Thyroid gland (tissue), 4 donors: ENCODE results near the gene FAM9A. TPM values are rescaled to one million over a fixed set of nuclear protein-coding genes. Genes with fewer than 3 reads are reported as not detected.
A peak's percentile ranks its signal among the peaks of the same experiment; 100 is the strongest.
"Not testable (repeated sequence)": the region's sequence is repeated elsewhere in the genome, so short reads cannot be mapped to it uniquely, and the experiment has no call there.

Source experiments
- DNase-seq, 2 donors: peaks; one replicate each; pipeline ENCODE4 v3.0.0-alpha.2; 2019
- H3K27ac ChIP-seq, 3 donors: fragments of 200-600 bp; sonication (generic); 1 replicate in 2 of 3; 2 replicates in 1 of 3; pipeline ENCODE4 v1.5.1; 2016 to 2019; ENCODE audit warnings: mild to moderate bottlenecking in 1 of 3, moderate library complexity in 1 of 3
- H3K27me3 ChIP-seq: fragments of 200-600 bp; sonication (generic); one replicate; pipeline ENCODE4 v1.5.1; 2019
- H3K36me3 ChIP-seq, 2 donors: fragments of 200-600 bp; sonication (generic); one replicate each; pipeline ENCODE4 v1.5.1; 2016 to 2019
- H3K4me1 ChIP-seq, 2 donors: fragments of 200-600 bp; sonication (generic); one replicate each; pipeline ENCODE4 v1.5.1; 2017 to 2019
- H3K4me3 ChIP-seq, 3 donors: fragments of 200-600 bp; sonication (generic); replicated peaks in 1 of 3; 1 replicate in 2 of 3; 2 replicates in 1 of 3; pipeline ENCODE4 v1.5.1; 2016; ENCODE audit warnings: mild to moderate bottlenecking in 1 of 3
- H3K9me3 ChIP-seq: fragments of 200-600 bp; sonication (generic); one replicate; pipeline ENCODE4 v1.5.1; 2017
- CTCF ChIP-seq, 6 experiments: fragments of 200-600 bp in 3 of 6; fragments of 450-650 bp in 3 of 6; sonication (generic) in 3 of 6; IDR thresholded peaks; one replicate each; pipeline ENCODE4 v1.5.1; 2016 to 2019; ENCODE audit warnings: antibody characterized with exemption in 6 of 6, mild to moderate bottlenecking in 2 of 6, inconsistent platforms in 1 of 6, moderate library complexity in 1 of 6
- POLR2A ChIP-seq, 2 donors: fragments of 450-650 bp; IDR thresholded peaks; one replicate each; pipeline ENCODE4 v1.6.1; 2017; ENCODE audit warnings: antibody characterized with exemption in 2 of 2, mild to moderate bottlenecking in 2 of 2, moderate library complexity in 1 of 2
- WGBS, 2 donors: methylation state at CpG; one replicate each; pipeline ENCODE4 v1.1.5; 2017; 5-methylcytosine and 5-hydroxymethylcytosine counted together
- intact Hi-C: fragments of 100-400 bp; cut with DNase I; formaldehyde crosslinking; loops from one replicate; pipeline ENCODE4 v1.15.1; 2023
- total RNA-seq, 4 donors: library from RNA; depleted of rRNA; stranded (reverse); fragments of >200 nt; gene quantifications; one replicate each; pipeline ENCODE4 v1.2.3, GENCODE V29; 2016

The FAM9A gene
- total RNA-seq, 4 donors from 2014 or later, result not detected

DNA sequence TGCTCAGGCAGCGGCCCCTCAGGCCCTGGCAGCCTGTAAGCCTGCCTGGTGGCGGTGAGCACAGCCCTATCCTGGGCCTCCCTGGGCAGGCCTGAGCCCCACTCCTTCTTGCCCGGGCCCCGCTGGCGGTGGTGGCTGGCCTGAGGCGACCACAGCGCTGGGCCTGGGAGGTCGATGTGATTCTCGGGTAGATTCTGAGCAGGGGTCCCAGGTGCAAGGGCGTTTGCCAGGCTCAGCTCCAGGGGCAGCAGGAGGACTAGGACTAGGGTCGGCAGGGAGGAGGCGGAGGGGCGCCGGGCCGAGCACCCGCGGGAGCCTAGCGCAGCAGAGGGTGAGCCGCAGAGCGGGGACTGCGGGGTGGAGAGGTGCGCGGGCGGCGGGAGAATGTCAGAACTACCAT, 17.0 kb downstream of the FAM9A start:
- H3K27ac ChIP-seq, result no peak overlapping the region
- intact Hi-C loops, result no loop called here
- H3K4me1 ChIP-seq, result no peaks in the 10 kb centered on the region
- TF ChIP-seq CTCF (IDR thresholded peaks at IDR 0.05) (no peak), POLR2A (IDR thresholded peaks at IDR 0.05) (no peak)
- no peaks in the 10 kb centered on the region for H3K36me3 ChIP-seq
- WGBS, 2 donors, result 95 to 100% methylated on average over 8 to 13 of the region's 25 CpGs
- H3K9me3 ChIP-seq, result no peaks in the 10 kb centered on the region
- H3K4me3 ChIP-seq, result no peak overlapping the region
- H3K27me3 ChIP-seq, result no peaks in the 10 kb centered on the region
- DNase-seq, result no peak

DNA sequence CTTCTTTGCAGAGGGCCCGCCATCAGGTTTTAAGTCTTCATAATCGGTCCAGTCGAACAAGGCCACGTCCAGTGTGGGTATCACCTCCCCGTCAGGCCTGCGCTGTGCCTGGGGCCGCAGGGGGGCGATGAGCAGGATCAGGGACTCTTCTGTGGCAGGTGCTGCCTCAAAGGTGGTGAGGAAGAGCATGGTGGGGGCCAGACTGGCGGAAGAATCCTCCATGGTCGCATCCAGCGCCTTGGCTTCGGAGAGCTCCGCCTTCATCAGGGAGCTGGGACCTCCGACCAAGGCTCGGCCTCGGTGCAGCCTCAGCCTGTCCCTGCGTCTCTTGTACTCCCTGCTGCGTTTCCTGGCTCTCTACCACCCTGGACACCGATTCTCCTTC, 17.5 kb downstream of the FAM9A start:
- WGBS, 2 donors, result 92 to 93% methylated on average over 12 to 18 of the region's 19 CpGs
- intact Hi-C loops, result no loop called here
- H3K4me1 ChIP-seq, result no peaks in the 10 kb centered on the region

DNA sequence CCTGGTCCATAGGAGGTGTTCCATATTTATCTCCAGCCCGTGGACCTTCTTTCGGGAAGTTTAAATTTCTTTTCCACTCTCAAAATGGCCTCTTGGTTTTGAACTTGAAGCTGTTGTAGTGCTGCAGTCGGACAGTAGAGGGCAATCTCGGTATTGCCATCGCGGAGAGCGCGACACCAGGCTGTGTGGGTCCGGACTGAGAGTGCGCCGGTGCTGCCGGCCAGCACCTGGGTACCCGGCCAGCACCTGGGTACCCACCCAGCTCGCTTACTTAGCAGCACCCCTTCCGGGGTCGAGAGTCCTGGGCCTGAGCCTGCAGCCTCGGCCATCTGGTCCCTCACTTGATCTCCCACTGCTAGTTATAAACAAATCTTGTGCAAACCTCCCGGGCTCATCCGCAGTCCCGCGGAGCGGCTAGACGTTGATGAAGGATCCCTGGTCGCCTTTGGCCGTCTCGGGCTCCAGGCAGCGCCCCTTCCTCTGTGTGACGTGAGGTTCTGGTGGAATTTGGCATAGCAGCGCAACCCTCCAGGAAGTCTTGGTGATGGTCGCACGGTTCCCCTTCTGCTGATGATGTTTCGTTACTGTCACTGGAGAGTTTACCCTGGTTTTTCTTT, 18.0 kb downstream of the FAM9A start:
- 42 to 100% methylated on average over 1 to 12 of the region's 32 CpGs for WGBS, 2 donors

More for the DNA sequence above, 17.5 kb downstream of the FAM9A start:
- Histone ChIP-seq H3K4me3 (no peak overlapping the region), H3K27ac (no peak overlapping the region), H3K27me3 (no peaks in the 10 kb centered on the region), H3K36me3 (no peaks in the 10 kb centered on the region), H3K9me3 (no peaks in the 10 kb centered on the region)
- TF ChIP-seq CTCF (IDR thresholded peaks at IDR 0.05), result no peak
- no peak for TF ChIP-seq POLR2A (IDR thresholded peaks at IDR 0.05)
- DNase-seq, result no peak

GRCh38 chrX:8782595-8782994, 18.6 kb downstream of the FAM9A start:
- no peaks in the 10 kb centered on the region for H3K4me1 ChIP-seq

More for the DNA sequence above, 18.0 kb downstream of the FAM9A start:
- Histone ChIP-seq H3K4me3 (no peak overlapping the region), H3K9me3 (no peaks in the 10 kb centered on the region), H3K36me3 (no peaks in the 10 kb centered on the region), H3K27ac (no peak overlapping the region), H3K4me1 (no peaks in the 10 kb centered on the region), H3K27me3 (no peaks in the 10 kb centered on the region)
- TF ChIP-seq CTCF (IDR thresholded peaks at IDR 0.05), result peak in 4 of 6 experiments; percentile 23 to 46 (median 36)
- no peak for TF ChIP-seq POLR2A (IDR thresholded peaks at IDR 0.05)
- DNase-seq, result peak; percentile 38 to 45
- intact Hi-C loops, result no loop called here

DNA sequence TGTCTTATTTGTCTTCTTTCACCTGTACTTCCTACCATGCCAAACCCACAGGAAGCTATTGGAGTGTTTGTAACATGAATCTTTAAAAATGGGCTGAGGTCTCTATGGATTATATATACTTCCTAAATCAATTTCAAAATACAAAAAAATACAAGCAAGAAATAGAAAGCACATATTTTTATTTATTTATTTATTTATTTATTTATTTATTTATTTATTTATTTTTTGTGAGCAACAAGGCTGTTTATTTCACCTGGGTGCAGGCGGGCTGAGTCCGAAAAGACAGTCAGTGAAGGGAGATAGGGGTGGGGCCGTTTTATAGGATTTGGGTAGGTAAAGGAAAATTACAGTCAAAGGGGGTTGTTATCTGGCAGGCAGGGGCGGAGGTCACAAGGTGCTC, 19.3 kb downstream of the FAM9A start:
- H3K4me3 ChIP-seq, H3K36me3 ChIP-seq, H3K27ac ChIP-seq, H3K9me3 ChIP-seq, DNase-seq, intact Hi-C loops, H3K4me1 ChIP-seq, H3K27me3 ChIP-seq: not testable (repeated sequence)
- WGBS, 2 donors, result 59 to 89% methylated on average over 4 of the region's 4 CpGs

More at GRCh38 chrX:8782595-8782994, 18.6 kb downstream of the FAM9A start:
- Histone ChIP-seq H3K27ac (no peak overlapping the region), H3K4me3 (no peak overlapping the region), H3K9me3 (no peaks in the 10 kb centered on the region), H3K36me3 (no peaks in the 10 kb centered on the region), H3K27me3 (no peaks in the 10 kb centered on the region)
- DNase-seq, result no peak
- WGBS, 2 donors, result 82 to 86% methylated on average over 5 to 9 of the region's 9 CpGs
- TF ChIP-seq CTCF (IDR thresholded peaks at IDR 0.05) (no peak), POLR2A (IDR thresholded peaks at IDR 0.05) (no peak)
- intact Hi-C loops, result no loop called here
